ENCODE measurements around the gene SLC12A7. TPM values are rescaled to one million over a fixed set of nuclear protein-coding genes. Genes with fewer than 3 reads are reported as not detected.

Gene SLC12A7
- total RNA-seq, 2 donors from 2014 or later, result 18.4 to 34.6 TPM

GRCh38 chr5:1107167-1108022 lies 4.5 kb downstream of the SLC12A7 start:
- Histone ChIP-seq H3K9me3 (no peaks in the 10 kb centered on the region), H3K4me3 (no peak overlapping the region), H3K36me3 (no peaks in the 10 kb centered on the region), H3K27ac (no peak overlapping the region), H3K4me1 (ENCODE audit: control insufficient read depth in 1 of 2, low read depth in 2 of 2) (peaks cover 3 to 34% of the 10 kb centered on the region in 2 donors), H3K27me3 (replicated peaks; ENCODE audit: insufficient read depth) (no peaks in the 10 kb centered on the region)
- ATAC-seq (ENCODE audit: insufficient number of reproducible peaks, low FRiP score, low read depth) (no peak), DNase-seq (ENCODE audit: low spot score) (no peak)
- TF ChIP-seq CTCF (IDR thresholded peaks at IDR 0.05), result no peak

DNA sequence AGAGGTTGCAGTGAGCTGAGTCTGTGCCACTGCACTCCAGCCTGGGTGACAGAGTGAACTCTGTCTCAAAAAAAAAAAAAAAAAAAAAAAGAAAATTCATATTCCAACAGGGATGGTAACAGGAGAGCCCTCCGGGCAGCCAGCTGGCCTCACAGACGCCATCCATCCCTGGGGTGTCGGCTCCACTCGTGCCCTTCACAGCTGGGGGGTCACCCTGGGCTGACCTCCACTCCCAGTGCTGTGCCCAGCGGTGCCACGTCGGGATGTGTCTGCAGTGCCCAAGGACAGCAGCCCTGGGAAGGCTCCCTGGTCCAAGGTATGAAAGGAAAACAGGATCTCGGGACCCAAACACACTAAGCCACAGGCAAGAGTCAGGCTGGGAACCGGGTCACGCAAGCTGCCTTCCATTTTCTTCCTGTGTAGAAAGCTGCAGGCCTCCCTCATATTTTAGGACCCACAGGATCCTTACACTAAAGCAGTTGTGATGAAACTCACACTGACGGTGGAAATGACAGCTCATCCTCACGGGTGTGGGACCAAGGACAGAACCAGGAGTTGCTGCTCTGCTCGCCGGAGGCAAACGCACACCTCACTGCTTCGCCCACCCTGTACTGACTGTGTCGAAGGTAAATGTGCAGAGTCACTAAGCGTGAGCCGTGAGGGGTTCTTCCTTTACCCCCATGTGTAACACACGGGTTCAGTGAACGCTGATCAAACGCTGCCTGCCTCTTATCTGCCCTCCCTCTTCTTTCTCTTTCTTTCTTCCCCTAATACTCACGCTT lies 5.3 kb downstream of the SLC12A7 start:
- ATAC-seq (ENCODE audit: insufficient number of reproducible peaks, low FRiP score, low read depth), result no peak

GRCh38 chr5:1105350-1106265 lies 6.3 kb downstream of the SLC12A7 start:
- Histone ChIP-seq H3K4me1 (ENCODE audit: control insufficient read depth in 1 of 2, low read depth in 2 of 2) (peaks cover 3 to 31% of the 10 kb centered on the region in 2 donors), H3K9me3 (no peaks in the 10 kb centered on the region), H3K4me3 (no peak overlapping the region), H3K27ac (no peak overlapping the region), H3K27me3 (replicated peaks; ENCODE audit: insufficient read depth) (no peaks in the 10 kb centered on the region), H3K36me3 (no peaks in the 10 kb centered on the region)
- ATAC-seq (ENCODE audit: insufficient number of reproducible peaks, low FRiP score, low read depth) (no peak), DNase-seq (ENCODE audit: low spot score) (no peak)
- TF ChIP-seq CTCF (IDR thresholded peaks at IDR 0.05), result no peak

More for the DNA sequence above, 5.3 kb downstream of the SLC12A7 start:
- no peak overlapping the region for H3K4me3 ChIP-seq
- peaks cover 3 to 34% of the 10 kb centered on the region in 2 donors for H3K4me1 ChIP-seq (ENCODE audit: control insufficient read depth in 1 of 2, low read depth in 2 of 2)
- H3K27ac ChIP-seq, result no peak overlapping the region
- no peaks in the 10 kb centered on the region for H3K9me3 ChIP-seq
- no peak for DNase-seq (ENCODE audit: low spot score)
- no peaks in the 10 kb centered on the region for H3K27me3 ChIP-seq (replicated peaks; ENCODE audit: insufficient read depth)
- no peaks in the 10 kb centered on the region for H3K36me3 ChIP-seq
- TF ChIP-seq CTCF (IDR thresholded peaks at IDR 0.05), result no peak

- H3K27ac ChIP-seq, result no peak overlapping the region
- no peak for TF ChIP-seq CTCF (IDR thresholded peaks at IDR 0.05)
- no peak for ATAC-seq (ENCODE audit: insufficient number of reproducible peaks, low FRiP score, low read depth)
- H3K4me1 ChIP-seq (ENCODE audit: control insufficient read depth in 1 of 2, low read depth in 2 of 2), result peaks cover 3 to 27% of the 10 kb centered on the region in 2 donors
- H3K9me3 ChIP-seq, result no peaks in the 10 kb centered on the region
- no peaks in the 10 kb centered on the region for H3K27me3 ChIP-seq (replicated peaks; ENCODE audit: insufficient read depth)
- H3K36me3 ChIP-seq, result no peaks in the 10 kb centered on the region
- no peak for DNase-seq (ENCODE audit: low spot score)
- no peak overlapping the region for H3K4me3 ChIP-seq
Observed at GRCh38 chr5:1104327-1105006, 7.4 kb downstream of the SLC12A7 start.
